Loucy (cell line): Measurements from ENCODE around the gene PAQR8.

Experiments used
- CTCF ChIP-seq: fragments of 200-600 bp; sonication (generic); conservative IDR thresholded peaks from 2 replicates; pipeline ENCODE4 v1.5.1; 2014; ENCODE audit warnings: mild to moderate bottlenecking, antibody characterized with exemption, low read length
- EZH2phosphoT487 ChIP-seq: fragments of 200-600 bp; IDR thresholded peaks from 2 replicates; pipeline ENCODE4 v1.6.1; 2018; ENCODE audit warnings: antibody characterized with exemption, mild to moderate bottlenecking, moderate library complexity, borderline replicate concordance

- TF ChIP-seq EZH2phosphoT487 (no peak), CTCF (no peak)
Measured at GRCh38 chr6:52373151-52373690, 11.3 kb downstream of the PAQR8 start.
